Dermis blood vessel endothelial cell (primary cell): ENCODE data around the gene PFN2. TPM values are rescaled to one million over a fixed set of nuclear protein-coding genes. Genes with fewer than 3 reads are reported as not detected.
"Not testable (repeated sequence)": the region's sequence is repeated elsewhere in the genome, so short reads cannot be mapped to it uniquely, and the experiment has no call there.

Experiments used
- DNase-seq: peaks from one replicate; pipeline ENCODE4 v3.0.0; 2010
- total RNA-seq: library from RNA; depleted of rRNA; stranded (reverse); fragments of >200 nt; gene quantifications from 2 replicates; pipeline ENCODE4 v1.2.3, GENCODE V29; 2014

The PFN2 gene
- total RNA-seq, 1 donor from 2014 or later: 16.8 TPM

DNA sequence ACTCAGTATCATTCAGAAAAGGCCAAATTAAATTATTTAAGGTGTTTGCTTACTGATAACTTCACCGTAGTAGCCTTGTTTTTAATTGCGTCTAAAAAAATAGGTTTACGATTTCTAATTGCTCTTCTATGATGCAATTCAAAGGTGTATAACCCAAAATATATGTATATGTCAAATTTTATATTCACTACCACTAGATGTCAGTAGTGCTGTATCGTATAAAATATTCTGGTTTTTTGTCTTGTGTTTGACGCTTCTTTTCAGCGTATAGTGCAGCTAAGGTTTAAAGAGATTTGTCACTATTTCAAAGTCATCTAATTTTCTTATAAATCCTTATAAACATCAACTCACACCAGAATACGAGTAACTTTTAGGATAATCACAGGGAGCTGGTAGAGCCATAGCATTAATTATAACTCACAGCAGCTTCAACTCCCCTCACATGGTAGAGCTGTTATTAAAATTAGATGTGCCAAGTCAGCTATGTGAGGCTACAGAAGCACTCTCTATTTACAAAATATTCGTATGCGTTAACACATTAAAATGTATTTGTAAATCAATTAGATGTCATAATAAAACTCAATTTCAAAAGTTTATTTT, 3.5 kb downstream of the PFN2 start:
- DNase-seq: peak; percentile 68

DNA sequence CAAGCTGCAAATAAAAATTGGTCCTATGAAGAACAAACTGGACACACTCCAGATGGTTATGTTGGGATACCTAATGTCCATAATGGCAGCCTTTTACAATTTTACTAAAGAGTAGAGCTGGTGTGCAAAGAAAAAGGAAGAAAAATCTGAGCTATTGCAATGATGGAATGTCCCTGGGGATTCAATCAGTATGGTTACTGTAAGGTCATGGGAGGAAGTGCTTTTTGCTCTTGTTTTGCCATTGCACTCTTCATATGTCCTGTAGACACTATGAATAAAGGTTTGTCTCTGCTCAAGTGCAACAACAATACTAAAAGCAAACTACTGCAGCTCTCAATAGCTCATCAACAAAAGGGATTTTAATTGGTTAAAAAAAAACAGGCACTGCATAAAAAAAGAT, 5.4 kb downstream of the PFN2 start:
- DNase-seq: no peak

DNA sequence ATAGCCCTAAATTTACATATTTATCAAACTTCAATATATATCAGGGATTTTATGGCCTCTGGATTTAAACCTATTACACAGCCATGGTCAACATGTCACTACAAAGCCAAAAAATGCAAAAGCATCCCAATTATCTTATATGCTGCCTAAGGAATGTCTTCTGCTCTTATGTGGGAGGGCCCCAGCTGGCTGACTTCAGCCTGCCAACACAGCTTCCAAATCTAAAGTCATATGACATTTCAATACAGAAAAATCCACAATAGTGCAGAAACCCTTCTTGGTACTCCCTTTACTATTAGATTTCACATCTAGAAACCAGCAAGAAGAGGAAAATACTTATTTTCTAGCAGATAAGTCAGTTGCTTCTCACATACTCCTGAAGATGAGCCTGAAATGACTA, 6.4 kb downstream of the PFN2 start:
- no peak for DNase-seq

DNA sequence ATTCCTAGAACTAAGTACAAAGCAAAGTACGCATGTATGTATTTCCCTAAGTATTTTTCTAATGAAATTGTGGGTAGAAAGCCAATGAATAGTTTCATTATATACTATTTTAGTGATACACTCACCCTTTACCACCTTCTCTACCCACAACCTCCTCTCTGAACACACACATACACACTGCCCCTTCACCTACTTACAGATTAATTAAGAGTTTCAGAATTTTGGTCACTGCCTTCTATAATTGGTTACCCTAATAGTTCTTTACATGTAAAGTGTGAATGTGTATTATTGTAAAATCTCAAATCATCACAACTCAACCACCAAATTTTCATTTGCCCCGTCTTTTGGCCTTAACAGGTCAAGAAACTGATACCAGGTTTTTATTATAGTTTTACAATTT, 7.2 kb downstream of the PFN2 start:
- DNase-seq: no peak

DNA sequence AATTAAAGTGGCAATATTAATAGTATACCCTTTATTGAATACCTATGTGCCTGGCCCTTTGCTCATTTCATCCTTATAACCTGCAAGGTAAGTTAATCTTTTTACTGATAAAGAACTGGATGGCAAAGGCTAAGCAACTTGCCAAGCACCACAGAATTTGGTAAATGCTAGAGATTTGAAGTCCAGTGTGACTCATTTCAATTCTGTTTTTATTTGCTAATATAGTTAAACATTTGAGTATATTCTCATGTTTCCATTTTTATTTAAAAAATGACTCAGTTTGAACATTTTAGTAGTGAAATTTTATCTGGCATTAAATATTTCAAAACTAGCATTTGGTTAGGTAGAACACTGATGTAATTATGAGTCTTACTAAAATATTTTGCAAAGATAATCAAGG, 11.3 kb downstream of the PFN2 start:
- DNase-seq: no peak

DNA sequence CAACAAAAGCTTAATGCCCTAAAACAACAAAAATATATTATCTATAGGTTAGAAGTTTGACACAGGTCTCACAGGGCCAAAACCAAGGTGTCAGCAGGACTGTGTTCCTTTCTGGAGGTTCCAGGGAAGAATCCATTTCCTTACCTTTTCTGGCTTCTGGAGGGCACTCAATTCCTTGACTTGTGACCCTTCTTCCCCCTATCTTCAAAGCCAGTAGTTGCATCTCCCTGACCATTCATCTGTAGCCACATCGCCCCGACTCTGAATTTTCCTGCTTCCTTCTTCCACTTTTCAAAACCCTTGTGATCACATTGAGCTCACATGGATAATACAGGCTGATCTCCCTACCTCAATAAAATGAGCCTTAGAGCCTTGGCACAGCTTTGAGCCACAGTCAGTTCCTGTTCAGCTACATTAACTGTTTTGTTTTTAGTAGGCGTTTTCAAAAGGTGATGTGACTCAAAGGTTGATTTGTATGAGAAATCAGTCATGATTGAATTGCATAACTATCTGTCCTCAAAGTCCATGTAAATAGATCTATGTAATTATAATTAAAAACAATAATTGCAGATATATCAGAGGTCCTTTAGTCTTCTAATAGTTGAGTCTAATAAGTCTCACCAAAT, 12.4 kb downstream of the PFN2 start:
- no peak for DNase-seq

DNA sequence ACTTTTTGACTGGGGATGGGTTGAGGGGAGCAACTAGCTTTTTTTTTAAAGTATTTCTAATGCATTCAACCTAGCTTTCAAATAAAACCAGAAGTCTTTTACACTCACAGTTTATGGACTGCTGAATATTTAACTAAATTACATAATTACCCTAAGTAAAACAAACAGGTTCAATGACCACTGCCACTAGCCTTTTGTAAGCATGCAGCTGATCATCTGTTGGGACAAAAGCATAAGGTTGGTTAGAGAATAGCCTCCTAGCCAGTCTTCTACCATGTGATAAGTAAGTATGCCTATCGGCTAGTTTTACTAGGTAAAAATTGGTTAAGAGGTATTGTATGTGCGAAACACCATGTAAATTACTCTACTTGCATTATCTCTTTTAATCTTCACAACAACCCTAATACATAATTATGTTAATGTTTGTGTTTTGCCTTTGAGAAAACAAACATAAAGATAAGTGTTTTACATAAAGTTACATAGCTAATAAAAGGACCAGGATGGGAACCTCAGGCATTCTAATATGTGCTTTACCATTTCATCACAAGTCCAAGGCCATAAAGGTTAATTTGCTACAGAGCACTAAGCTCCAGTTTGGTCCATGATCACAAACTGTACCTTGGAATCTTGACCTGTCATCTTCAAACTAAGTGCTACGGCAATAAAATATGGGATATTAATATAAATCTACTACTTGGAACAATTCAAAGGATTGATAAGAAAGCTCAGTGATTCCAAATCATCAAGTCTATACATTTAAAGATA, 13.2 kb downstream of the PFN2 start:
- DNase-seq: no peak

DNA sequence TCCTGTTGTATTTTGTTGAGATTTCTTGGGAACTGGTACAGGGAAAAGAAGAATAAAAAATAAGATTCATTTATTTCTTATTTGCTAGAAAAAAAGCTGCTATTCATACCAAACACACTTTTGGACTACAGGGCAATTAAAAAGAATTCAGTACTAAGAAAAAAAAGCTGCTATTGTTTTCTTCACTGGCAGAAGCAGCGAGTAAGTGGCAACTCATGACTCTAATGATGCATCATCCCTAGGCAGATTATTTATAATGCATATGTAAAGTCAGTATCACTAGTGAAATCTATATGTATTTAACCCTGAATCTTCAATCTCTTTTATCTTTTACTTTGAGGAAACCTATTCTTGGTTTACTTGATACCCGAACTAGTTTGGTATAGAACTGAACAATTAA, 15.2 kb downstream of the PFN2 start:
- peak; percentile 18 for DNase-seq

DNA sequence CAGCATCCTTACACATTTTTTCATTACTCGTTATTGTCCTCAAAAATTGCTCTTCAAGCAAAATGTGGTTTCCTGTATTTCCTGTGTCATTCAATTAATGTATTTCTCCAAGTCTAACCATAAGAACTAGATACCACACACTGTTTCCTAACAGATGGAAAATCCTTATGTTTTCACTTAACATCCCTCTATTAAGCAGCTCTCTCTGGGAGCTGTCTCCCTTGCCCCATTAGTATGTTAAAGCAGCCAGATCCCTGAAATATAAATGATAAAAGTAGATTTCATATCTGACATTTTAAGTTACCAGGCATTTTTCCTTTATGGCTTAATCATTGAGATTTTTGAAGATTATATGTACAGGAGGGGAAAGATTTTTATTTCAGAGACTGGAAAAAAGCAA, 15.9 kb downstream of the PFN2 start:
- DNase-seq: peak; percentile 32

DNA sequence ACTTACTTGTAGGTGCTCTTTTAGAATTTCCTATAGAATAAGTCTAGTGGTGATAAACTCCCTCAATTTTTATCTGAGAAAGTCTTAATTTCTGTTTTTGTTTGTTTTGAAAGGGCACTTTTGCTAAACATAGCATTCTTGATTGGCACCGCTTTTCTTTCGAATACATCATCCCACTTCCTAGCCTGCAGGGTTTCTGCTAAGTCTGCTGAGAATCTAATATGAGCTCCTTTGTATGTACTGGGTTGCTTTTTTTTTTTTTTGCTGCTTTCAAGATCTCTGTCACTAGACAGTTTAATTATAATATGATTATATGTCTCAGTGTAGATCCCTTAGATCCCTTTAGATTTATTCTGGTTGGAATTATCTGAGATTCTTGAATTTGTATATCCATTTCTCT, 21.5 kb downstream of the PFN2 start:
- DNase-seq: no peak

DNA sequence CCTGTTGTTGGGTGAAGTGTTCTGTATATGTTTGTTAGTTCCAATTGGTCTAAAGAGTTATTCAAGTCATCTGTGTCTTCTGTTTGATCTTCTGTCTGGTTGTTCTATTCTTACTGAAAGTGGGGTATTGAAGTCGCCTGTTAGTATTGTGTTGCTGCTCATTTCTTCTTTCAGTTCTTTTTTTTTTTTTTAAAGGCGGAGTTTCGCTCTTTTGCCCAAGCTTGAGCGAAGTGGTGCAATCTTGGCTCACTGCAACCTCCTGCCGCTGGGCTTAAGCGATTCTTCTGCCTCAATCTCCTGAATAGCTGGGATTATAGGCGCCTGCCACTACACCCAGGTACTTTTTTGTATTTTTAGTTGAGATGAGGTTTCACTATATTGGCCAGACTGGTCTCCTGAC, 23.5 kb downstream of the PFN2 start:
- DNase-seq: no peak

DNA sequence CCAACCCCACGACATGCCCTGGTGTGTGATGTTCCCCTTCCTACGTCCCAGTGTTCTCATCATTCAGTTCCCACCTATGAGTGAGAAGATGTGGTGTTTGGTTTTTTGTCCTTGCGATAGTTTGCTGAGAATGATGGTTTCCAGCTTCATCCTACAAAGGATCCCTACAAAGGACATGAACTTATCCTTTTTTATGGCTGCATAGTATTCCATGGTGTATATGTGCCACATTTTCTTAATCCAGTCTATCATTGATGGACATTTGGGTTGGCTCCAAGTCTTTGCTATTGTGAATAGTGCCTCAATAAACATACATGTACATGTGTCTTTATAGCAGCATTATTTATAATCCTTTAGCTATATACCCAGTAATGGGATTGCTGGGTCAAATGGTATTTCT, 26.7 kb downstream of the PFN2 start:
- not testable (repeated sequence) for DNase-seq

DNA sequence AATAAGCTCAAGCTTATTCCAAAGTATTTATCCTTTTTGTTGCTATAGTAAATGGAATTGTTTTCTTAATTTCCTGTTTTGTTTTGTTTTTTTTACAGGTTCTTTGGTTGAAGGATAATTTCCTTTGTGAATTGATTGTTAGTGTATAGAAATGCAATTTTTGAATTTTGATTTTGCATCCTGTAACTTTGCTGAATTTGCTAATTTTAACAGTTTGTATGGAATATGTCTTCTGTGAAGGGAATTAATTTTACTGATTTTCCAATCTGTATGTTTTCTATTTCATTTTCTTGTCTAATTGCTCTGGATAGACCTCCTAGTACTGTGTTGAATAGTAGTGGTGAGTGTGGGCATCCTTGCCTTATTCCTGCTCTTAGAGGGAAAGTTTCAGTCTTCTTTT, 28.3 kb downstream of the PFN2 start:
- no peak for DNase-seq

DNA sequence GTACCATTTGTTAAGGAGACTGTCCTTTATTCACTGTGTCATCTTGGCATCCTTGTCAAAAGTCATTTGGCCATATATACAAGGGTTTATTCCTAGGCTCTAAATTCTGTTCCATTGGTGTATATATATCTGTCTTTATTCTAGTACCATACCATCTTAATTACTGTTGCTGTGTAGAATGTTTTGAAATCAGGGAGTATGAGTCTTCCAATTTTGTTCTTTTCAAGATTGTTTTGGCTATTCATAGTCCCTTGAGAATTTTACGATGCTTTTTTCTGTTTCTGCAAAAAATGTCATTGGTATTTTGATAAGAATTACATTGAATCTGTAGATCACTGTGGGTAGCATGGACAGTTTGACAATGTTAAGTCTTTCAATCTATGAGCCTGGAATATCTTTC, 28.7 kb downstream of the PFN2 start:
- DNase-seq: no peak

DNA sequence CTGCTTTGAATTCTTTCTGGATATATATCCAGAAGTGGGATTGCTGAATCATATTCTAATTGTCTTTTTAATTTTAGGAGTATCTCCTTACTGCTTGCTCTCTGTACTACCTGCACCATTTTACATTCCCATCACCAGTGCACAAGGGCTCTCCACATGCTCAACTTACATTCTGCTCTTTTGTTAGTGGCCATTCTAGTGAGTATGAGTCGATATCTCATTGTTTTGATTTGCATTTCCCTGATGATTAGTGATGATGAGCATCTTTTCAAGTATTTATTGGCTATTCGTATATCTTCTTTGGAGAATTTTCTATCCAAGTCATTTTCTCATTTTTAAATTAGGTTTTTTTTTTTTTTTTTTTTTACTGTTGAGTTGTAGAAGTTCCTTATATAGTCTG, 29.5 kb downstream of the PFN2 start:
- DNase-seq: no peak

DNA sequence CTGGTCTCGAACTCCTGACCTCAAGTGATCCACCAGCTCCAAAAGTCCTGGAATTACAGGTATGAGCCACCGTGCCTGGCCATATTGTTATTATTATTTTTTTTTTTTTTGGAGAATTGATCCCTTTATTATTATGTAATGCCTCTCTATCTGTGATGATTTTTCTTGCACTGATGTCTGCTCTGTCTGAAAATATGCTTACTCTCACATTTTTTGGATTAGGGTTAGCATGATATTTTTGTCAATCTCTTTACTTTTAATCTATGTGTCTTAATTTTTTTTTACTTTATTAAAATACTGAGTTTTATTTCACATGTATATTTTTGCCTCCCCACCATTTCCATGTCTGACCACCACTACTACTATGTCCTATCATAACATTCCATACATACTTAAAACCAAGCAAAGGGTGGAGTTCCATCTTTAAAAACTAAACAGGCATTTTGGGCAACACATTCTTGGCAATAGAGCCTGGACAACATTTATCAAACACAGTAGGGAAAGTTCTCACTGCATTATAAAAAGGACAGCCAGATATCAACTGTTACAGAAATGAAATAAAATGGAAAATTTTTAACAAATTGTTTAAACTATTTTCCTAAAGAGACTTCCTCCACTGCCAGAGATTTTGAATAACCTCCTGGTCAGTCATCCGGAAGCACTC, 32.2 kb downstream of the PFN2 start:
- not testable (repeated sequence) for DNase-seq

DNA sequence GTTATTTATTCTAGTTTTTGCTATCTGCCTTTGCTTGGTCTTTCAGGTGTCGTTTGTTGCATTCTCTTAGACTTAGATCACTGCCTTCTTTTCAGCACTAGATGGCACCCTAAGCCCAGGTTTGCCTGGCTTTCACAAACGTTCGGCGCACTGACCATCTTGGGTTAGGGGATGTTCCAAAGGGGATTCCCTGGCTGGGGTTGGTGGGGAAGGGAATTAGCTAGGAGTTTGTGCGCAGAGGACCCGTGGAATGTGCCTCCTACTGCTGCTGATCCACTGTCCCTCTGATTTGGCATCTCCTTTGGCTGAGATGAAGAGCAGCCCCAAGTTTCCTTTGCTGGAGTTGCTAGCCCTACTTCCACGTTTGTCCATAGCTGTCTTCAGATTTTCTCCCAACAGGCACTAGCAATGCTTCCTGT, 33.9 kb downstream of the PFN2 start:
- peak; percentile 80 for DNase-seq

DNA sequence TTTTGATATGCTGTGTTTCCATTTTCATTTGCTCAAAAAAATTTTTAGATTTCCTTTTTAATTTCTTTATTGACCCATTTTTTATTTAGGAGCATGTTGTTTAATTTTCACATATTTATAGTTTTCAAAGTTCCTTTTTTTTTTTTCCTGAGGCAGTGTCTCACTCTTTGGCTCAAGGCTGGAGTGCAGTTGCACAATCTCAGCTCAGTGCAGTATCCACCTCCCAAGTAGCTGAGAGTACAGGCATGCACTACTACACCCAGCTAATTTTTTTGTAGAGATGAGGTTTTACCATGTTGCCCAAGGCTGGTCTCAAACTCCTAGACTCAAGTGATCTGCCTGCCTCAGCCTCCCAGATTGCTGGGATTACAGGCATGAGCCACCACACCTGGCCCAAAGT, 36.2 kb downstream of the PFN2 start:
- no peak for DNase-seq

DNA sequence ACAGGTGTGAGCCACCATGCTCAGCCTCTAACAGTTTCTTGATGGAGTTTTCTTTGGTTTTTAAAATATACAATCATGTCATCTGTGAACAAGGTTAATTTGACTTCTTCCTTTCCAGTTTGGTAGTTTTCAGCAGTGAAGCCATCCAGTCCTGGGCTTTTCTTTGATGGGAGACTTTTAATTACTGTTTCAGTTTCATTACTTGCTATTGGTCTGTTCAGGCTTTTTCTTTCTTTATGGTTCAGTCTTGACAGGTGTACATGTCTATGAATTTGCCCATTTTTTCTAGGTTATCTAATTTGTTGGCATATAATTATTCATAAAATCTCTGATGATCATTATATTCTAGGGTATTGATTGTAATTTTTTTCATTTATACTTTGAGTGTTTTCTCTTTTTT, 36.8 kb downstream of the PFN2 start:
- no peak for DNase-seq

DNA sequence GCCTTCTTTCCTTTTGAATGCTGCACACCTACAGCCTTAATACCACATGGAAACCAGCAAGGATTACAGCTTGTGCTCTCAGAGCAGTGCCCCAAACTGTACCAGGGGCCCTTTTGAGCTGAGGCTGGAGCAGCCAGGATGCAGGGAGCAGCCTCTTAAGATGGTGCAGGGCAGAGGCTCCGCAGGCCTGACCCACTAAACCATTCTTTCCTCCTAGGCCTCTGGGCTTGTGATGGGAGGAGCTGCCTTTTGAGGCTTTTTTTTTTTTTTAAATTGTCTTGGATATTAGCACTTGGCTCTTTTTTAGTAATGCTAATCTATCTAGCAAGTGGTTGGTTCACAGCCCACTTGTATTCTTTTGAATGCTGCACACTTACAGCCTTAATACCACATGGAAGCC, 37.7 kb downstream of the PFN2 start:
- DNase-seq: no peak

DNA sequence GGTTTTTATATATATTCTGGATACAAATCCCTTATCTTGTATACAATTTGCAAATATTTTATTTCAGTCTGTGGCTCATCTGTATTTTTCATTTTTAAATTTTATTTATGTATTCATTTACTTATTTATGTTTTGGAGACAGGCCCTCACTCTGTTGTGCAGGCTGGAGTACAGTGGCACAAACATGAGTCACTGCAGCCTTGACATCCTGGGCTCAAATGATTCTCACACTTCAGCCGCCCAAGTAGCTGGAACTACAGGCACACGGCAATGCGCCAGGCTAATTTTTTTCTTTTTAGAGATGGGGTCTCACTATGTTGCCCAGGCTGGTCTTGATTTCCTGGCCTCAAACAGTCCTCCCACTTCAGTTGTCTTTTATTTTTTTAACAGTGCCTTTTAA, 50.6 kb downstream of the PFN2 start:
- DNase-seq: no peak

DNA sequence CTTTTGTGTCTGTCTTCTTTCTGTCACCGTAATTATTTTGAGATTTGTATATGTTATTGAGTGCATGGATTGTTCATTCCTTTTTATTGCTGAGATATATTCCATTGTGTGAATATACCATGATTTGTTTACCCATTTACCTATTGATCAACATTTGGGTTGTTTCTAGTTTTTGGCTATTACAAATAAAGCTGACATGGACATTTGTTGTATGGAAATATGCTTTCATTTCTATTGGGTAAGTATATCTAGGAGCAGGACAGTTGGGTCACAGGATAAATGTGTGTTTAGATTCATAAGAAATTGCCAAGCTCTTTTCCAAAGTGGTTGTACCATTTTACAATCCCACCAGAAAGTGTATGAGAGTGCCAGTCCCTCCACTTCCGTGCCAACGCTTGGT, 51.2 kb downstream of the PFN2 start:
- DNase-seq: no peak

DNA sequence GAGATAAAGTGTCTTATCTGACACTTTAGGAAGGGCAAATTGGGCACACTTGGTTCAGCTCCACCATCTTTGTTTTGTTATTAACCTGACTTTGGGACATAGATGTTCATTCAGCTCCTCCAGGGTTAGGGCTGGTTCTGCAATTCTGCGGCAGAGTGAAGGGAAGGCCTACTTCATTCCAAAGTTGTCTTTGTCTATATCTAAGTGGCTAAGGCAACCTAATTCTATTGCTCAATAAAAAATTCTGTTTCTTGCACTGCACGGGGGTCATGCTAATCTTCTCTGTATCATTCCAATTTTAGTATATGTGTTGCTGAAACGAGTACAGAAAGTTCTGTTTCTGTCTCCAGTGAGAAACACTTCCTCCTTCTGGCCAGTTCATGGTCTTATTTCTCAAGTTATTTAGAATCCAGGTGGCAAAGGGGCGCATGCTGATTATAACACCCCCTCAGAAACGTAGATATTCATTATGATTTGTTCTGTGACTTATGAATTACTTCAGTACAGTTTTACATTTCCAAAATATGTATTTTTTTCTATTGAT, 53.5 kb downstream of the PFN2 start:
- no peak for DNase-seq
